Keratinocyte (primary cell): ENCODE measurements around the gene PLCD1. TPM values are rescaled to one million over a fixed set of nuclear protein-coding genes. Genes with fewer than 3 reads are reported as not detected.

Experiments
- DNase-seq: peaks from one replicate; pipeline ENCODE4 v3.0.0-alpha.2; 2011; ENCODE audit warnings: low read depth, missing footprints, low spot score
- FAIRE-seq: peaks from 2 replicates; lab custom pipeline; 2011; peaks lifted over from hg19 to GRCh38; lab: Jason Lieb, UNC
- H2AFZ ChIP-seq: 2 replicates; pipeline ENCODE4 v1.6.0; 2012; ENCODE audit warnings: low read length, control low read depth, inconsistent platforms; ENCODE audit not compliant: control insufficient read depth
- H3K27ac ChIP-seq: 2 replicates; pipeline ENCODE4 v1.5.1; 2011; ENCODE audit warnings: low read length; ENCODE audit not compliant: control insufficient read depth, insufficient read depth
- H3K27me3 ChIP-seq: 3 replicates; pipeline ENCODE4 v1.6.0; 2011; ENCODE audit warnings: low read length; ENCODE audit not compliant: control insufficient read depth, insufficient read depth; ENCODE audit errors: extremely low read depth
- H3K36me3 ChIP-seq, 2 experiments: 2 replicates in 1 of 2; 3 replicates in 1 of 2; pipeline ENCODE4 v1.5.1; 2011; ENCODE audit warnings: low read length in 2 of 2, mild to moderate bottlenecking in 1 of 2; ENCODE audit not compliant: control insufficient read depth in 2 of 2, insufficient read depth in 2 of 2; ENCODE audit errors: extremely low read depth in 1 of 2
- H3K4me1 ChIP-seq: 3 replicates; pipeline ENCODE4 v1.5.1; 2011; ENCODE audit warnings: low read length; ENCODE audit not compliant: control insufficient read depth, insufficient read depth; ENCODE audit errors: extremely low read depth
- H3K4me2 ChIP-seq: 3 replicates; pipeline ENCODE4 v1.6.0; 2011; ENCODE audit warnings: low read depth, low read length; ENCODE audit not compliant: control insufficient read depth, insufficient read depth; ENCODE audit errors: extremely low read depth
- H3K4me3 ChIP-seq, 3 experiments: fragments of 200-600 bp in 1 of 3; sonication (generic) in 1 of 3; 2 replicates in 2 of 3; 3 replicates in 1 of 3; pipeline ENCODE4 v1.5.1; 2011 to 2016; ENCODE audit warnings: low read length in 3 of 3, mild to moderate bottlenecking in 3 of 3, control low read depth in 2 of 3, inconsistent platforms in 1 of 3, low read depth in 1 of 3, mixed read lengths in 1 of 3, mixed run types in 1 of 3, moderate library complexity in 1 of 3; ENCODE audit not compliant: control insufficient read depth in 2 of 3, insufficient read depth in 2 of 3; ENCODE audit errors: extremely low read depth in 1 of 3
- H3K79me2 ChIP-seq: 2 replicates; pipeline ENCODE4 v1.6.0; 2012; ENCODE audit warnings: low read length; ENCODE audit not compliant: control insufficient read depth, insufficient read depth
- H3K9ac ChIP-seq: 3 replicates; pipeline ENCODE4 v1.6.0; 2011; ENCODE audit warnings: low read length; ENCODE audit not compliant: control insufficient read depth, insufficient read depth; ENCODE audit errors: extremely low read depth
- H3K9me1 ChIP-seq: 3 replicates; pipeline ENCODE4 v1.6.0; 2011; ENCODE audit warnings: low read length; ENCODE audit not compliant: control insufficient read depth, insufficient read depth; ENCODE audit errors: extremely low read depth
- H3K9me3 ChIP-seq: 2 replicates; pipeline ENCODE4 v1.5.1; 2012; ENCODE audit warnings: low read depth, low read length; ENCODE audit not compliant: control insufficient read depth
- H4K20me1 ChIP-seq: 3 replicates; pipeline ENCODE4 v1.6.0; 2011; ENCODE audit warnings: low read length; ENCODE audit not compliant: control insufficient read depth, insufficient read depth; ENCODE audit errors: extremely low read depth
- EZH2 ChIP-seq: IDR thresholded peaks from one replicate; pipeline ENCODE4 v1.6.1; 2012; ENCODE audit warnings: inconsistent platforms, mild to moderate bottlenecking, low read length, moderate library complexity
- dilution Hi-C: fragments of 300-500 bp; cut with MboI; formaldehyde crosslinking; loops from one replicate; pipeline ENCODE4 v1.7.0; 2020; ENCODE audit warnings: low sequenced_read_pairs; ENCODE audit not compliant: extremely low pct_ligation_motif_present
- polyA plus RNA-seq, 5 experiments: library from polyadenylated mRNA; depleted of rRNA in 3 of 5; stranded (reverse) in 3 of 5; stranded (forward) in 1 of 5; unstranded in 1 of 5; fragments of >200 nt; gene quantifications; 1 replicate in 1 of 5; 2 replicates in 3 of 5; 3 replicates in 1 of 5; pipeline versions ENCODE4 v1.2.1 to v1.2.3, GENCODE V29; 2011 to 2012; ENCODE audit warnings: missing spikeins in 2 of 5, low read depth in 1 of 5, low replicate concordance in 1 of 5
- TF ChIP-seq, protein P1 (sequence below), 3 experiments: IDR thresholded peaks in 1 of 3; conservative IDR thresholded peaks in 1 of 3; optimal IDR thresholded peaks in 1 of 3; 2 replicates in 2 of 3; 3 replicates in 1 of 3; pipeline versions ENCODE3 to v1.5.1; 2011; ENCODE audit warnings: low read length in 3 of 3, mild to moderate bottlenecking in 3 of 3, moderate library complexity in 2 of 3, control low read depth in 1 of 3, inconsistent platforms in 1 of 3; ENCODE audit not compliant: insufficient read depth in 2 of 3; ENCODE audit errors: extremely low read depth in 1 of 3

PLCD1 gene
- polyA plus RNA-seq, 1 donor (not counting 4 experiments of a cell fraction or from before 2014, with no cell fraction given): 26.0 TPM

DNA sequence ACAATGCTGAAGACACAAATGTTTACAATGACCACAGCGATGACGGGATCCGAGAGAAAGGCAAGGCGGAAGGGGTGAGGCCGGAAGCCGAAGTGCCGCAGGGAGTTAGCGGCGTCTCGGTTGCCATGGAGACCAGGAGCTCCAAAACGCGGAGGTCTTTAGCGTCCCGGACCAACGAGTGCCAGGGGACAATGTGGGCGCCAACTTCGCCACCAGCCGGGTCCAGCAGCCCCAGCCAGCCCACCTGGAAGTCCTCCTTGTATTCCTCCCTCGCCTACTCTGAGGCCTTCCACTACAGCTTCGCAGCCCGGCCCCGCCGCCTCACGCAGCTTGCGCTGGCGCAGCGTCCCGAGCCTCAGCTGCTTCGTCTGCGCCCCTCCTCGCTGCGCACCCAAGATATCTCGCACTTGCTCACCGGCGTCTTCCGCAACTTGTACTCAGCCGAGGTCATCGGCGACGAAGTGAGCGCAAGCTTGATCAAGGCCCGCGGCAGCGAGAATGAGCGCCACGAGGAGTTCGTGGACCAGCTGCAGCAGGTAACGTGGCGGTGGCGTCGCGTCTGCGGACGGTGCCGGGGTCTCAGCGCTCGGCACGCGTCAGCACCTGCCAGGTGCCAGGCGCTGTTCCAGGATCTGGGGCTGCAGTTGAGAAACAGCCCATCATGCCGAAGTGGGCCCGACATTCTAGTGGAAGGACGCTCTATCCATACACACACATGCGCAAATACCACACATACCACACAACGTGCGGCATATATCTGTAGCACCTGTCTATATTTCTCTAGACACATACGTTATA, 9.9 kb upstream of the PLCD1 start, which contains the start of gene DLEC1:
Gene DLEC1, plus strand, starts transcription at position 108 of the 798 bp plus-strand sequence. Its CDS starts 18 bp downstream, at position 126.
- Histone ChIP-seq H3K4me2 (peak within 1 kb of the TSS; percentile 60), H3K4me1 (peaks cover 16% of the 10 kb centered on the region), H3K27ac (peak within 1 kb of the TSS; percentile 5), H3K9me1 (no peaks in the 10 kb centered on the region), H3K27me3 (no peaks in the 10 kb centered on the region), H3K79me2 (no peaks in the 10 kb centered on the region), H3K4me3 (peak within 1 kb of the TSS in 1 of 3 experiments; percentile 64), H3K36me3 (no peaks in the 10 kb centered on the region), H2AFZ (peak within 1 kb of the TSS; percentile 94), H4K20me1 (no peaks in the 10 kb centered on the region), H3K9me3 (no peaks in the 10 kb centered on the region), H3K9ac (peak within 1 kb of the TSS; percentile 62)
- FAIRE-seq (peak; percentile 36), DNase-seq (no peak)
- TF ChIP-seq EZH2: no peak
- TF ChIP-seq, protein P1, sequence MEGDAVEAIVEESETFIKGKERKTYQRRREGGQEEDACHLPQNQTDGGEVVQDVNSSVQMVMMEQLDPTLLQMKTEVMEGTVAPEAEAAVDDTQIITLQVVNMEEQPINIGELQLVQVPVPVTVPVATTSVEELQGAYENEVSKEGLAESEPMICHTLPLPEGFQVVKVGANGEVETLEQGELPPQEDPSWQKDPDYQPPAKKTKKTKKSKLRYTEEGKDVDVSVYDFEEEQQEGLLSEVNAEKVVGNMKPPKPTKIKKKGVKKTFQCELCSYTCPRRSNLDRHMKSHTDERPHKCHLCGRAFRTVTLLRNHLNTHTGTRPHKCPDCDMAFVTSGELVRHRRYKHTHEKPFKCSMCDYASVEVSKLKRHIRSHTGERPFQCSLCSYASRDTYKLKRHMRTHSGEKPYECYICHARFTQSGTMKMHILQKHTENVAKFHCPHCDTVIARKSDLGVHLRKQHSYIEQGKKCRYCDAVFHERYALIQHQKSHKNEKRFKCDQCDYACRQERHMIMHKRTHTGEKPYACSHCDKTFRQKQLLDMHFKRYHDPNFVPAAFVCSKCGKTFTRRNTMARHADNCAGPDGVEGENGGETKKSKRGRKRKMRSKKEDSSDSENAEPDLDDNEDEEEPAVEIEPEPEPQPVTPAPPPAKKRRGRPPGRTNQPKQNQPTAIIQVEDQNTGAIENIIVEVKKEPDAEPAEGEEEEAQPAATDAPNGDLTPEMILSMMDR (optimal IDR thresholded peaks at IDR 0.05 in 1 of 3, IDR thresholded peaks at IDR 0.05 in 1 of 3, conservative IDR thresholded peaks at IDR 0.05 in 1 of 3; ENCODE audit: extremely low read depth in 1 of 3, insufficient read depth in 2 of 3, low read length in 3 of 3): no peak
- dilution Hi-C loops: no loop called here

DNA sequence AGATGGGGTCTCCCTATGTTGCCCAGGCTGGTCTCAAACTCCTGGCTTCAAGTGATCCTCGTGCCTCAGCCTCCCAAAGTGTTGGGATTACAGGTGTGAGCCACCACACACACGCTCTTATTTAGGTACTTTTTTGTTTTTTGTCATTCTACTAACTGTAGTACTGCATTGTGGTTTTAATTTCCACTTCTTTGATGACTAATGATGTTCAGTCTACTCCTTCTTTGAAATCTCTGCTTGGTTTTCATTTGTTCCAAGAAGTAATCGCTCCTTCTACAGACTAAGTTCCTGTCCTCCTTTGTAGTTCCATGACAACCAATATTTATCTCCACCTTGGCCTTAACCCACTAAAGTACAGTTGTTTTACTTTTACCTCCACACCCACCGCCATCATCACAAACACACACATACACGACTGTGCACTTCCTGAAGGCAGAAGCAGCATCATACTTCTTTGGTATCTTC, 9.0 kb upstream of the PLCD1 start:
- Histone ChIP-seq H3K9ac (no peak overlapping the region), H3K4me3 (no peak overlapping the region), H4K20me1 (no peaks in the 10 kb centered on the region), H3K36me3 (no peaks in the 10 kb centered on the region), H3K79me2 (no peaks in the 10 kb centered on the region), H3K4me1 (peaks cover 16% of the 10 kb centered on the region), H3K9me3 (no peaks in the 10 kb centered on the region), H3K27ac (peak overlapping the region; percentile 5), H2AFZ (peak overlapping the region; percentile 94), H3K9me1 (no peaks in the 10 kb centered on the region), H3K4me2 (peak overlapping the region; percentile 60), H3K27me3 (no peaks in the 10 kb centered on the region)
- TF ChIP-seq, protein P1 (optimal IDR thresholded peaks at IDR 0.05 in 1 of 3, IDR thresholded peaks at IDR 0.05 in 1 of 3, conservative IDR thresholded peaks at IDR 0.05 in 1 of 3; ENCODE audit: extremely low read depth in 1 of 3, insufficient read depth in 2 of 3, low read length in 3 of 3): no peak
- TF ChIP-seq EZH2: no peak
- no peak for FAIRE-seq
- no peak for DNase-seq
- dilution Hi-C loops: no loop called here
